MM.1S (cell line): ENCODE data around the gene CMIP.

Source experiments
- CTCF ChIP-seq: fragments of 300-600 bp; sonication (generic); IDR thresholded peaks from 2 replicates; pipeline ENCODE4 v1.5.1; 2016; ENCODE audit warnings: antibody characterized with exemption, low read length, mixed read lengths
- EZH2 ChIP-seq: fragments of 300-600 bp; sonication (generic); optimal IDR thresholded peaks from 2 replicates; pipeline ENCODE3; 2017; ENCODE audit warnings: low read depth, mild to moderate bottlenecking, antibody characterized with exemption, low read length, mixed read lengths

- TF ChIP-seq CTCF (no peak), EZH2 (no peak)
These were observed 740 bp upstream of the CMIP start for GRCh38 chr16:81443688-81444447.
